Endothelial cell of umbilical vein (primary cell): ENCODE results near the gene CUEDC1. TPM values are rescaled to one million over a fixed set of nuclear protein-coding genes. Genes with fewer than 3 reads are reported as not detected.

ENCODE experiments used
- BruUV-seq: library from RNA; stranded (reverse); fragments of 400-500 nt; replicated peaks from 2 replicates; lab custom pipeline; 2021; lab: Mats Ljungman, UMichigan
- CTCF ChIA-PET: fragments of 300-600, 350-600 bp; sonication (Branson Sonifier 250); formaldehyde crosslinking; loops from one replicate; lab custom pipeline; 2021; ENCODE audit warnings: antibody characterized with exemption, inconsistent platforms; lab: Charles Lee
- POLR2A ChIA-PET: fragments of 300-600, 350-600 bp; sonication (Branson Sonifier 250); formaldehyde crosslinking; loops from one replicate; lab custom pipeline; 2021; ENCODE audit warnings: antibody characterized with exemption, inconsistent platforms; lab: Charles Lee
- DNase-seq: peaks from one replicate; pipeline ENCODE4 v3.0.0-alpha.2; 2011; ENCODE audit warnings: low read depth, low spot score
- FAIRE-seq: peaks from 2 replicates; lab custom pipeline; 2011; peaks lifted over from hg19 to GRCh38; lab: Jason Lieb, UNC
- H2AFZ ChIP-seq: 2 replicates; pipeline ENCODE4 v1.6.0; 2012; ENCODE audit warnings: low read depth, low read length, control low read depth, inconsistent platforms
- H3K27ac ChIP-seq: 2 replicates; pipeline ENCODE4 v1.5.1; 2011; ENCODE audit warnings: low read depth, mild to moderate bottlenecking, control low read depth, low read length, moderate library complexity; ENCODE audit not compliant: insufficient read depth
- H3K27me3 ChIP-seq, 2 experiments: 2 replicates each; pipeline versions ENCODE4 v1.6.0 to v1.6.1; 2011; ENCODE audit warnings: low read length in 2 of 2, mixed read lengths in 1 of 2; ENCODE audit not compliant: control insufficient read depth in 2 of 2, insufficient read depth in 2 of 2
- H3K36me3 ChIP-seq, 2 experiments: 2 replicates in 1 of 2; 3 replicates in 1 of 2; pipeline ENCODE4 v1.5.1; 2011; ENCODE audit warnings: low read length in 2 of 2, mild to moderate bottlenecking in 1 of 2, moderate library complexity in 1 of 2; ENCODE audit not compliant: control insufficient read depth in 2 of 2, insufficient read depth in 2 of 2; ENCODE audit errors: extremely low read depth in 1 of 2
- H3K4me1 ChIP-seq: 3 replicates; pipeline ENCODE4 v1.5.1; 2011; ENCODE audit warnings: mild to moderate bottlenecking, low read length; ENCODE audit not compliant: control insufficient read depth, insufficient read depth; ENCODE audit errors: extremely low read depth
- H3K4me2 ChIP-seq: 2 replicates; pipeline ENCODE4 v1.6.1; 2011; ENCODE audit warnings: low read length, control low read depth, mixed read lengths; ENCODE audit not compliant: insufficient read depth
- H3K4me3 ChIP-seq, 3 experiments: fragments of 200-600 bp in 1 of 3; sonication (generic), shearing (Covaris generic) in 1 of 3; replicated peaks in 1 of 3; 2 replicates each; pipeline ENCODE4 v1.5.1; 2011 to 2016; ENCODE audit warnings: control low read depth in 3 of 3, low read length in 3 of 3, mild to moderate bottlenecking in 2 of 3, inconsistent platforms in 1 of 3, low read depth in 1 of 3, moderate library complexity in 1 of 3; ENCODE audit not compliant: insufficient read depth in 1 of 3
- H3K79me2 ChIP-seq: 2 replicates; pipeline ENCODE4 v1.6.0; 2012; ENCODE audit warnings: low read length, inconsistent platforms; ENCODE audit not compliant: control insufficient read depth, insufficient read depth
- H3K9ac ChIP-seq: replicated peaks from 2 replicates; pipeline ENCODE3; 2011; ENCODE audit warnings: low read length, control low read depth; ENCODE audit not compliant: insufficient read depth; ENCODE audit errors: extremely low read depth
- H3K9me1 ChIP-seq: replicated peaks from 3 replicates; pipeline ENCODE4 v1.6.0; 2011; ENCODE audit warnings: mild to moderate bottlenecking, low read length; ENCODE audit not compliant: control insufficient read depth, insufficient read depth; ENCODE audit errors: extremely low read depth
- H3K9me3 ChIP-seq: replicated peaks from 2 replicates; pipeline ENCODE4 v1.5.1; 2012; ENCODE audit warnings: low read length, inconsistent platforms; ENCODE audit not compliant: control insufficient read depth, insufficient read depth
- H4K20me1 ChIP-seq: replicated peaks from 2 replicates; pipeline ENCODE3; 2011; ENCODE audit warnings: mild to moderate bottlenecking, low read length; ENCODE audit not compliant: control insufficient read depth, insufficient read depth; ENCODE audit errors: extremely low read depth
- EZH2 ChIP-seq: IDR thresholded peaks from 2 replicates; pipeline ENCODE4 v1.6.1; 2012; ENCODE audit warnings: borderline replicate concordance, low read depth, mild to moderate bottlenecking, moderate library complexity, low read length, inconsistent platforms; ENCODE audit not compliant: severe bottlenecking
- FOS ChIP-seq: IDR thresholded peaks from 2 replicates; pipeline ENCODE4 v1.6.1; 2011; ENCODE audit warnings: mild to moderate bottlenecking, low read length, moderate library complexity, borderline replicate concordance; ENCODE audit not compliant: insufficient read depth
- GATA2 ChIP-seq: IDR thresholded peaks from 2 replicates; pipeline ENCODE4 v1.7.0; 2011; ENCODE audit warnings: low read depth, mild to moderate bottlenecking, moderate library complexity, mixed read lengths, low read length; ENCODE audit not compliant: insufficient read length, insufficient read depth
- JUN ChIP-seq: IDR thresholded peaks from 2 replicates; pipeline ENCODE4 v1.6.1; 2011; ENCODE audit warnings: borderline replicate concordance, low read depth; ENCODE audit not compliant: insufficient read length, insufficient read depth
- MYC ChIP-seq: IDR thresholded peaks from one replicate; pipeline ENCODE4 v1.6.1; 2011; ENCODE audit warnings: mild to moderate bottlenecking, low read depth, low read length
- POLR2A ChIP-seq: IDR thresholded peaks from 2 replicates; pipeline ENCODE4 v1.6.1; 2012; ENCODE audit warnings: low read depth, mild to moderate bottlenecking, control low read depth, low read length
- POLR2AphosphoS5 ChIP-seq: IDR thresholded peaks from 2 replicates; pipeline ENCODE4 v1.6.1; 2012; ENCODE audit warnings: low read depth, mild to moderate bottlenecking, control low read depth, low read length, moderate library complexity; ENCODE audit not compliant: insufficient read depth
- dilution Hi-C: fragments of 300-500 bp; cut with MboI; formaldehyde crosslinking; loops from one replicate; pipeline ENCODE4 v1.15.0; 2019; ENCODE audit warnings: low sequenced_read_pairs; ENCODE audit not compliant: extremely low pct_ligation_motif_present
- intact Hi-C: fragments of 100-400 bp; cut with micrococcal nuclease; formaldehyde crosslinking; loops from one replicate; pipeline ENCODE4 v1.10.0; 2022
- polyA plus RNA-seq, 4 experiments: library from polyadenylated mRNA; depleted of rRNA in 3 of 4; stranded (reverse) in 3 of 4; unstranded in 1 of 4; fragments of >200 nt; gene quantifications; 2 replicates each; pipeline versions ENCODE4 v1.2.1 to v1.2.3, GENCODE V29; 2011 to 2012; ENCODE audit warnings: missing spikeins in 1 of 4
- total RNA-seq: library from RNA; stranded (reverse); gene quantifications from 2 replicates; pipeline ENCODE4 v1.2.3, GENCODE V29; 2021
- TF ChIP-seq, protein P1 (sequence below): IDR thresholded peaks from 2 replicates; pipeline ENCODE4 v1.6.1; 2011; ENCODE audit not compliant: insufficient read depth, insufficient read length
- TF ChIP-seq, protein P2 (sequence below), 2 donors: IDR thresholded peaks; 1 replicate in 1 of 2; 2 replicates in 1 of 2; pipeline ENCODE4 v1.5.1; 2011; ENCODE audit warnings: low read length in 2 of 2, mild to moderate bottlenecking in 2 of 2, moderate library complexity in 2 of 2, control low read depth in 1 of 2, inconsistent platforms in 1 of 2, low read depth in 1 of 2; ENCODE audit not compliant: insufficient read depth in 1 of 2; ENCODE audit errors: extremely low read depth in 1 of 2

Gene CUEDC1
- total and polyA plus RNA-seq, 2 donors (not counting 3 experiments of a cell fraction or from before 2014, with no cell fraction given) = 15.8 to 27.7 TPM

- intact Hi-C loops = loop anchor here (1.0 kb wide), 4 partner anchors 31 to 96 kb away; no protein-coding TSS in a partner anchor
- DNase-seq = peak; percentile 34
- H3K27me3 ChIP-seq = peaks cover 2 to 6% of the 10 kb centered on the region in 2 experiments
- H3K9ac ChIP-seq = peak overlapping the region; percentile 68
- H3K36me3 ChIP-seq = no peaks in the 10 kb centered on the region
- H3K9me3 ChIP-seq = no peaks in the 10 kb centered on the region
- no peaks in the 10 kb centered on the region for H4K20me1 ChIP-seq
- dilution Hi-C loops = no loop called here
- CTCF ChIA-PET = interaction anchor here (0.9 to 5.3 kb wide), 25 partner anchors 8 to 95 kb away, joined by 3 to 45 read pairs (median 10); no protein-coding TSS in a partner anchor
- TF ChIP-seq FOS = no peak
- no peak for TF ChIP-seq GATA2
- TF ChIP-seq, protein P1, sequence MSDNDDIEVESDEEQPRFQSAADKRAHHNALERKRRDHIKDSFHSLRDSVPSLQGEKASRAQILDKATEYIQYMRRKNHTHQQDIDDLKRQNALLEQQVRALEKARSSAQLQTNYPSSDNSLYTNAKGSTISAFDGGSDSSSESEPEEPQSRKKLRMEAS = no peak
- TF ChIP-seq, protein P2, sequence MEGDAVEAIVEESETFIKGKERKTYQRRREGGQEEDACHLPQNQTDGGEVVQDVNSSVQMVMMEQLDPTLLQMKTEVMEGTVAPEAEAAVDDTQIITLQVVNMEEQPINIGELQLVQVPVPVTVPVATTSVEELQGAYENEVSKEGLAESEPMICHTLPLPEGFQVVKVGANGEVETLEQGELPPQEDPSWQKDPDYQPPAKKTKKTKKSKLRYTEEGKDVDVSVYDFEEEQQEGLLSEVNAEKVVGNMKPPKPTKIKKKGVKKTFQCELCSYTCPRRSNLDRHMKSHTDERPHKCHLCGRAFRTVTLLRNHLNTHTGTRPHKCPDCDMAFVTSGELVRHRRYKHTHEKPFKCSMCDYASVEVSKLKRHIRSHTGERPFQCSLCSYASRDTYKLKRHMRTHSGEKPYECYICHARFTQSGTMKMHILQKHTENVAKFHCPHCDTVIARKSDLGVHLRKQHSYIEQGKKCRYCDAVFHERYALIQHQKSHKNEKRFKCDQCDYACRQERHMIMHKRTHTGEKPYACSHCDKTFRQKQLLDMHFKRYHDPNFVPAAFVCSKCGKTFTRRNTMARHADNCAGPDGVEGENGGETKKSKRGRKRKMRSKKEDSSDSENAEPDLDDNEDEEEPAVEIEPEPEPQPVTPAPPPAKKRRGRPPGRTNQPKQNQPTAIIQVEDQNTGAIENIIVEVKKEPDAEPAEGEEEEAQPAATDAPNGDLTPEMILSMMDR (IDR thresholded peaks at IDR 0.05; ENCODE audit: extremely low read depth in 1 of 2, insufficient read depth in 1 of 2, low read depth in 1 of 2, low read length in 2 of 2) = no peak
- no peak for TF ChIP-seq JUN
- TF ChIP-seq POLR2AphosphoS5 = no peak
- TF ChIP-seq POLR2A = no peak
- TF ChIP-seq EZH2 = no peak
- no peak for TF ChIP-seq MYC
- BruUV-seq = no TSS peak
- peaks cover 7% of the 10 kb centered on the region for H3K79me2 ChIP-seq
- H3K27ac ChIP-seq = peak overlapping the region; percentile 44
- H2AFZ ChIP-seq = peak overlapping the region; percentile 69
- H3K4me3 ChIP-seq = peak overlapping the region; percentile 57 to 88 (median 77)
- peaks cover 36% of the 10 kb centered on the region for H3K4me1 ChIP-seq
- POLR2A ChIA-PET = interaction anchor here (0.9 kb wide), 2 partner anchors 19 to 27 kb away, joined by 4 read pairs; no protein-coding TSS in a partner anchor
- no peaks in the 10 kb centered on the region for H3K9me1 ChIP-seq
- FAIRE-seq = peak; percentile 54
- H3K4me2 ChIP-seq = peak overlapping the region; percentile 65
Observed at GRCh38 chr17:57954397-57955182, 622 bp downstream of the CUEDC1 start.
